Stomach (tissue), 4 donors: ENCODE results near the gene SNAP25.

ENCODE experiments used
- POLR2A ChIP-seq, 4 donors: fragments of 450-650 bp; IDR thresholded peaks; one replicate each; pipeline ENCODE4 v1.6.1; 2016; ENCODE audit warnings: antibody characterized with exemption in 4 of 4, control low read depth in 2 of 4, mild to moderate bottlenecking in 1 of 4, moderate library complexity in 1 of 4
- TF ChIP-seq, protein P1 (sequence below), 7 experiments: fragments of 450-650 bp in 4 of 7; fragments of 200-600 bp in 3 of 7; sonication (generic) in 3 of 7; IDR thresholded peaks; one replicate each; pipeline ENCODE4 v1.5.1; 2016 to 2019; ENCODE audit warnings: antibody characterized with exemption in 7 of 7, control low read depth in 2 of 7, mild to moderate bottlenecking in 1 of 7

DNA sequence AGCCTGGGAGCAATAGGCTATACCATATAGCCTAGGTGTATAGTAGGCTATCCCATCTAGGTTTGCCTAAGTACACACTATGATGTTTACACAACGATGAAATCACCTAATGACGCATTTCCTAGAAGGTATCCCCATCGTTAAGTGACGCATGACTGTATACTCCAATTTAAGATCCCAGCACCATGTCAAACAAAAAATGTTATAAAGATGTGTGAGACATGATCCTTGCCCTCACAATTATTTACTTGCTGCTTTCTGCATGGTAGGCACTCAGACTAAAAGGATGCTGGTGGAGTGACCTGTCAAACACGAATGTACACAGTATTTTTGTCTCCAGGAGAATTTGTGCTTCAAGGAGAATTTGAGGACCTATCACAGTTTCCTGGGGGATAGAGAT, 32.3 kb downstream of the SNAP25 start:
- TF ChIP-seq, protein P1, sequence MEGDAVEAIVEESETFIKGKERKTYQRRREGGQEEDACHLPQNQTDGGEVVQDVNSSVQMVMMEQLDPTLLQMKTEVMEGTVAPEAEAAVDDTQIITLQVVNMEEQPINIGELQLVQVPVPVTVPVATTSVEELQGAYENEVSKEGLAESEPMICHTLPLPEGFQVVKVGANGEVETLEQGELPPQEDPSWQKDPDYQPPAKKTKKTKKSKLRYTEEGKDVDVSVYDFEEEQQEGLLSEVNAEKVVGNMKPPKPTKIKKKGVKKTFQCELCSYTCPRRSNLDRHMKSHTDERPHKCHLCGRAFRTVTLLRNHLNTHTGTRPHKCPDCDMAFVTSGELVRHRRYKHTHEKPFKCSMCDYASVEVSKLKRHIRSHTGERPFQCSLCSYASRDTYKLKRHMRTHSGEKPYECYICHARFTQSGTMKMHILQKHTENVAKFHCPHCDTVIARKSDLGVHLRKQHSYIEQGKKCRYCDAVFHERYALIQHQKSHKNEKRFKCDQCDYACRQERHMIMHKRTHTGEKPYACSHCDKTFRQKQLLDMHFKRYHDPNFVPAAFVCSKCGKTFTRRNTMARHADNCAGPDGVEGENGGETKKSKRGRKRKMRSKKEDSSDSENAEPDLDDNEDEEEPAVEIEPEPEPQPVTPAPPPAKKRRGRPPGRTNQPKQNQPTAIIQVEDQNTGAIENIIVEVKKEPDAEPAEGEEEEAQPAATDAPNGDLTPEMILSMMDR (IDR thresholded peaks at IDR 0.05): no peak
- no peak for TF ChIP-seq POLR2A (IDR thresholded peaks at IDR 0.05)
